ENCODE results near the gene UBAP2L.

- TF ChIP-seq ZSCAN29 (IDR thresholded peaks at IDR 0.05) = no peak
- no peak for TF ChIP-seq EP300 (IDR thresholded peaks at IDR 0.05; ENCODE audit: borderline replicate concordance in 1 of 2, control insufficient read depth in 1 of 2, low read depth in 2 of 2, low read length in 2 of 2)
- no peak for TF ChIP-seq CTCF (IDR thresholded peaks at IDR 0.05 in 2 of 3, conservative IDR thresholded peaks at IDR 0.05 in 1 of 3; ENCODE audit: control insufficient read depth in 2 of 3, extremely low read depth in 1 of 3, insufficient read depth in 1 of 3, low read depth in 3 of 3, low read length in 3 of 3)
- TF ChIP-seq ZNF274 (IDR thresholded peaks at IDR 0.05; ENCODE audit: insufficient read depth, insufficient read length) = no peak
- no peak for TF ChIP-seq BHLHE40 (IDR thresholded peaks at IDR 0.05; ENCODE audit: borderline replicate concordance in 1 of 2, low read depth in 2 of 2, low read length in 1 of 2)
These were observed 50.1 kb downstream of the UBAP2L start for GRCh38 chr1:154270833-154271232.
